Stimulated activated CD8-positive, alpha-beta memory T cell treated with anti-CD3 and anti-CD28 coated beads, Interleukin-4, amount 100 ng/mL, for 1 hour (primary cell): ENCODE data around the gene TMEM130.

Experiments used
- DNase-seq, 2 donors: peaks; one replicate each; pipeline ENCODE4 v3.0.0-alpha.2; 2020; ENCODE audit warnings: low read depth in 2 of 2, low spot score in 1 of 2

Gene TMEM130, protein sequence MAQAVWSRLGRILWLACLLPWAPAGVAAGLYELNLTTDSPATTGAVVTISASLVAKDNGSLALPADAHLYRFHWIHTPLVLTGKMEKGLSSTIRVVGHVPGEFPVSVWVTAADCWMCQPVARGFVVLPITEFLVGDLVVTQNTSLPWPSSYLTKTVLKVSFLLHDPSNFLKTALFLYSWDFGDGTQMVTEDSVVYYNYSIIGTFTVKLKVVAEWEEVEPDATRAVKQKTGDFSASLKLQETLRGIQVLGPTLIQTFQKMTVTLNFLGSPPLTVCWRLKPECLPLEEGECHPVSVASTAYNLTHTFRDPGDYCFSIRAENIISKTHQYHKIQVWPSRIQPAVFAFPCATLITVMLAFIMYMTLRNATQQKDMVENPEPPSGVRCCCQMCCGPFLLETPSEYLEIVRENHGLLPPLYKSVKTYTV

DNA sequence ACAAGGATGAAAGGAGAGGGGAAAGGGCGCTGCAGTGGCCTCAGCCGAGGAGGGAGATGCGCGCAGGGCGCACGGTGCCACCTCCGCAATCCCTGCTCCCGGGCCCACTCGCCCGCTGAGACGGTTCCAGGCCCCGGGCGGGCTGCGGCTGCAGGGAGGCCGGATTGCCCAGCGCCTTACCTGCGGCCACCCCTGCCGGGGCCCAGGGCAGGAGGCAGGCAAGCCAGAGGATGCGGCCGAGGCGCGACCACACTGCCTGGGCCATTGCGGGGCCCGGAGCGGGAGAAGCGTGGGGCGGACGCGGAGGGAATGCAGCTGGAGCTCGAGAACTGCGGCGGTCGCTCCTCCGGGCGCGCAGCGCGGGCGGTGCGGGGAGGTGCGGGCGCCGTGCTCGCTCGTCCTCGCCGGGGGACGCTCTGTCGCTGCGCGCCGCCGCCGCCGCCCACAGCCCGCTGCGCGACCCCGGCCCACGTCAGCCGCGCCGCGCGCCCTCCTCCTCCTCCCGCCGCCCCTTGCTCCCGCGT is at the start of gene TMEM130:
Gene TMEM130, minus strand, starts transcription at position 418 of the 524 bp plus-strand sequence. Its CDS starts 153 bp downstream, at position 265.
- DNase-seq, result no peak

DNA sequence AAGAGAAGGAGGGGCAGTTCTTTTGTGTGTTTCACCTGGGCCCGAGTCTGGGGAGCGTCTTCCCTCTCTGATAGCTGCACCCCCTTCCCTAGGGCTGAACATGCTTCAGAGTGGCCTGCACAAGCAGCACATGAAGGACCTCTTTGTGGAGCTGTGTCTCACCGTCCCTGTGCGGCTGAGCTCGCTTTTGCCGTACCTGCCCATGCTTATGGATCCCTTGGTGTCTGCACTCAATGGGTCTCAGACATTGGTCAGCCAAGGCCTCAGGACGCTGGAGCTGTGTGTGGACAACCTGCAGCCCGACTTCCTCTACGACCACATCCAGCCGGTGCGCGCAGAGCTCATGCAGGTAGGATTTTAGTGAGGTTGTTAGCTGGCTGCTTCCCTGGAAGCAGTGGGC is 47.5 kb upstream of the TMEM130 start:
- no peak for DNase-seq

DNA sequence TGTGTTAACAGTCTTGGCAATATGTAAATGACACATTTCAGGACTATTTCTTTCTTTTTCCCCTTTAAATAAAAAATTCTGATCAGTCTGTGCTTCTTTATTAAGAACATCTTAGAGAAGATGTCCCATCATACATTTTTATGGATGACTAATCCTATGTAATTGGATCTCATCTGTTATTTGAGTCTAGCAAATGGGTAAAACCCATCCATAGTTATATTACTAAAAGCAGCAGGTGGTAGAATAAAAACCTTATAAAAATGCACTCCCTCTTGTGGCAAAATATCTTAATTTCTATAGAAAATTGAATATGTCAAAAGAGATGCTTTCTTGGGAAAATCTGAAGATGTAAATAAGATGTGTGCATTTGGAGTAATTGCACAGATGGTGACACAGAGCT is 43.8 kb upstream of the TMEM130 start:
- no peak for DNase-seq

DNA sequence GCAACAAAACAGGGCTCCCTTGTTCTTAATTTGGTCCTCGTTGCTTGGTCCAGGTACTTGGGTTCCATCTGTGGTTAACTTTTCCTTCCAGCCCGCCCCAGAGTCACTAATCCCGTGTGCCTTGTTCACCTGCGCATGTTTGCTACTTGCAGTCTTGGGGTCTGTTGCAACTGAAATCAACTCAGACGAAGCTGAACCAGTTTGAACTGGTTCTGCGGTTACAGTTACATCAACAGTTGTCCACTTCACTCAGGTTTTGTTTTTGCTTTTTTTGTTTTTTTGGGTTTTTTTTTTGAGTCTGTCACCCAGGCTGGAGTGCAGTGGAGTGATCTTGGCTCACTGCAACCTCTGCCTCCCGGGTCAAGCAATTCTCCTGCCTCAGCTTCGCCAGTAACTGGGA is 43.2 kb upstream of the TMEM130 start:
- no peak for DNase-seq

DNA sequence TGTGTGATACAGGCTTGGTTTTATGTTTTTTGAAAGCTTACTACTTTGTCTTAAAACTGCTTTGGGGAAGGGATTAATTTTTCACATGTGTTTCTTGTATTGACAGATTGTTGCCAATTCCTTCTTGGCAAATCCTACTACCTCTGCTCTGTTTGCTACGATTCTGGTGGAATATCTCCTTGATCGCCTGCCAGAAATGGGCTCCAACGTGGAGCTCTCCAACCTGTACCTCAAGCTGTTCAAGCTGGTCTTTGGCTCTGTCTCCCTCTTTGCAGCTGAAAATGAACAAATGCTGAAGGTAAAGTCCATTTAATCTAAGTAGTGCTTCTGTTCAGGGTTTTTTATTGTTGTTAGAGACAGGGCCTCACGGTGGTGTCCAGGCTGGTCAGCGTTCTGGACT is 42.1 kb upstream of the TMEM130 start:
- DNase-seq, result no peak

DNA sequence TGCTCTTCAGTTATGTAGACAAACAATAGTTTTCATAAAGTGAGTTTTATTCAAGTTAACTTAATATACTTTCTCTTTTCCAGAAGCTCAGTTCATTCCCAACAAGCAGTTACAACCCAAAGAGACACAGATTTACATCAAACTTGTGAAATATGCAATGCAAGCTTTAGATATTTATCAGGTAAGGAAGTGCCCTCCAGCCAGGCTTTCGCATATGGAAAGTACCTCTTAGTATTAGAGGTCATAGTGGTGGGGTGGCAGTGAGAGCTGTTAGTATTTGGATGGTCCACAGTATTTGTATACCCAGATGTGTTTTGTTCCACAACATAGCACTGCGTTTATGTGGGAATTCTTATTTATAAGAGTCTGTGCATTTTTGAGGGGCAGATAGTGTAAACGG is 40.6 kb upstream of the TMEM130 start:
- no peak for DNase-seq

DNA sequence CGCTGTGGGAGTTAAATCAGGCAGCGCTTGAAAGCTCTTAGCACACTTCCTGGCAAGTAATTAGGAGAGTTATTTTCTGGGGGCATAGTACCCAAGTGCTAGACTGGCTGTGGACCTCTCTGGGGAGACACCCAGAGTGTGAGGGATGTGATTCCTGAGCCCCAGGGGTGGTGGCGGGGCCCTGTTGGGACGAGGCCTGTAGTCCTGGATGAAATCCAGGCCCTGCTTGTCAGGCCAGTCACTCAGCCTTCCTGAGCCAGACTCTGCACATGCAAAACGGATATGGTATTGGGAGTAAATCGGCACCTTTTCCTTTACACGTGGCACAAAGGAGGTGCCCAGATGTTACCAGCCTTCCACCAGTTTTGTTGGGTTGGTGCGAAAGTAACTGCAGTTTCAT is 39.7 kb upstream of the TMEM130 start:
- no peak for DNase-seq

DNA sequence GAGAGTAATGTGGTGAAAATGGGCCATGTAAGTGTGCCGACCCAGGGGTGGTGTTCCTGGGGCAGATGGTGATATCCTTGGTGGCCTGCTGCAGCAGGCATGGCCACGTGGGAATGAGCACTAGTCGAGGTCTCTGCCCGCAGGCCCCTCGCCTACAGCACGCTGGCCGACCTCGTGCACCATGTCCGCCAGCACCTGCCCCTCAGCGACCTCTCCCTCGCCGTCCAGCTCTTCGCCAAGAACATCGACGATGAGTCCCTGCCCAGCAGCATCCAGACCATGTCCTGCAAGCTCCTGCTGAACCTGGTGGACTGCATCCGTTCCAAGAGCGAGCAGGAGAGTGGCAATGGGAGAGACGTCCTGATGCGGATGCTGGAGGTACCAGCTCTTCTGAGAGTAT is 38.8 kb upstream of the TMEM130 start:
- DNase-seq, result no peak

DNA sequence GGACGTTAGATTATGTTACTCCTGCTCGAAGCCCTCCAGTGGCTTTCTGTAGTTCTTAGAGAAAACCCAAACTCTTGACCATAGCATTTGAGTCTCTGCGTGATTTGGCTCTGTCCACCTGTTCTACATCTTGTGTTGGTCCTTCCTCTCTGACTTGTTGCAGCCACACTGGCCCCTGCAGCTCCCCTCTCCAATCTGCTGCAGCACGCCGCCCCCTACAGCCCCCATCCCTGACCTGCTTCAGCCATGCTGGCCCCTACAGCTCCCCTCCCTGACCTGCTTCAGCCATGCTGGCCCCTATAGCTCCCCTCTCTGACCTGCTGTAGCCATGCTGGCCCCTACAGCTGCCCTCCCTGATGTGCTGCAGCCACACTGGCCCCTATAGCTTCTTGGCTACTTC is 37.8 kb upstream of the TMEM130 start:
- DNase-seq, result no peak

DNA sequence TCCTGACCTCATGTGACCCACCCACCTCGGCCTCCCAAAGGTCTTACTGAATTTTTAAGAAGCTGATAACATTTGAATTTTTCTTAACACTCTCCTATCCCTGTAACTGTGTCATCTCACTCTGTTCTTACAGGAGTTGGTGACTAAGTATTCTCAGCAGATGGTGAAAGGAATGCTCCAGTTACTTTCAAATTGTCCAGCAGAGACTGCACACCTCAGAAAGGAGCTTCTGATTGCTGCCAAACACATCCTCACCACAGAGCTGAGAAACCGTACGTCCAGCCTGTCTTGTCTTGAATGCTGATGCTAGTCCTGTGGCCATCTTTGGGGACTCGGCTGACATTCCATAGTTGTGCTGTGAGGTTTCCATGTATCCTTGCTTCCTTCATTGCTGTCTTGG is 33.4 kb upstream of the TMEM130 start:
- no peak for DNase-seq

DNA sequence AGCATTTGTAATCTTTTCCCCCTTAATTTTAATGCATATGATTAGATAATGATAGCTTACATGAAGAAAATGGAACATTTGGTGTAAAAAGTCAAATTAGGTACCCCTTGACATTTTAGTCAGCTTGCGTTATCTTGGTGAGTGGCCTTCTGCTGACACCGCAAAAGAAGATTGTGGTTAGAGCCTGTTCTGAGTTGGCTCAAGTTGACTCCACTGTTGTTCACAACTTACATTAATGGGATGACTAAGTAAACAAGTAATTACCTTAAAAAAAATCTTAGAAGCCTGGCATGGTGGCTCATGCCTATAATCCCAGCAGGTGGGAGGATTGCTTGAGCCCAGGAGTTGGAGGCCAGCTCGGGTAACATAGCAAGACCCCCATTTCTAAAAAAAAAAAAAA is 32.7 kb upstream of the TMEM130 start:
- DNase-seq, result no peak

DNA sequence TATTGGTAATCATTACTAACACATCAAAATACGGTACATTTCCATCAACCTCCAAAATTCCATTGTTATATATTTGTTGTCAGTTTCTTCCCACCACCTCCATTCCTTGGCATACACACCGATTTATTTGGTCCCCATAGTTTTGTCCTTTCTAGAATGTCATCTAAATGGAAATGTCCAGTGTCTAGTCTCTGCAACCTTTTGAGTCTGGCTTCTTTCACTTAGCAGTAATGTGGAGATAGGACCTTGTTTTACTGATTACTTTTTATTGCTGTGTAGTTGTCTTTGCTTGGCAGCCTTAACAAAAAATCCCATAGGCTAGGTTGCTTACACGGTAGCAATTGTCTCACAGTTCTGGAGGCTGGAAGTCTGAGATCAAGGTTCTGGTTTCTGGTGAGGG is 31.0 kb upstream of the TMEM130 start:
- DNase-seq, result no peak

DNA sequence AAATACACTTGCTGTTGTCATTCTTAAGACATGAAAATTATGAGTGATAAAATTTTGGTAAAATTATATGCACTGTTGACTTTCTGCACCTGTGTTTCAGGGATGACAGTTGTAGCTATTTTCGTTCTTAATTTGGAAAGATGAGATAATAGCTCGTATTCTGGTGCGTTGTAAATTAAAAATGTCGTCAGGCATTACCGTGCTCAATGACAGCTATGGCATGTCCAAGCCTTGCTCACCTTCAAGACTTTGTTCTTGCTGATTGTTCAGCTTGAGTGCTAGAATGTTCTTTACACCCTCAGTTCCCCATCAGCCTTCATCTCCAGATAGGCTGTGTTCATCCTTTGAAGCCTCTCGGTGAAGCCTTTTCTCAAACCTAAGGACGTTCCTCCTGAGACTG is 30.0 kb upstream of the TMEM130 start:
- no peak for DNase-seq

DNA sequence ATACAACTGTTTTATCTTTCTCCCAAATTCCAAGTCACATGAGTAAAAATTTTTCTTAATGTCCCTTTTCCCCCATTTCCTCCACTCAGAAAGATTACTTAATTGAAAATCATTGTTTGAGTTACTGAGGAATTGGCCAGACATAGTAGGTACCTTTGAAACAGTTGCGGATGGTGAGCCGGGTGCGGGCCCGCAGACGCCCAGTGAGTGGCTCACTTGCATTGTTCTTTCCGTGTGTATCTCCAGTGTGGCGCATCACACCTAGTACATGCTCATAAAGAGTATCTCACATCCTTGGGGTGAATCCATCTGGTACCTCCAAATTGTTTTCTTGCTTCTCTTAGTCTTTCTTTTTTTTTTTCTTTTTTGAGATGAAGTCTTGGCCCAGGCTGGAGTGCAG is 22.8 kb upstream of the TMEM130 start:
- no peak for DNase-seq

DNA sequence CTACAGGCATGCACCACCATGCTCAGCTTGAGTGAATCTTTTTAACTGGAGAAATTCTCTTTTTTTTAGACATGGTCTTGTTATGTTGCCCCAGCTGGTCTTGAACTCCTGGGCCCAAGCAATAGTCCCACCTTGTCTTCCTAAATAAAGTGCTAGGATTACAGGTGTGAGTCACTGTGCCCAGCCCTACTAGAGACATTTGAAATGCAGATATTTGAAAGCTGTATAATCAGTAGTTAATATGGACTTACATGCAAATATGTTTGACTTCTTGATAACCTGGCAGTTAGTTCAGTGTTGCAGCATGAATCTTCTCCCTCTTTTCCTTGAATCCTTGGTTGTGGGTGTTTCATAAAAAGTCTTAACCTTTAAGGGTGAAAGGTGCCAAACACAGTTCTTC is 17.2 kb upstream of the TMEM130 start:
- no peak for DNase-seq

DNA sequence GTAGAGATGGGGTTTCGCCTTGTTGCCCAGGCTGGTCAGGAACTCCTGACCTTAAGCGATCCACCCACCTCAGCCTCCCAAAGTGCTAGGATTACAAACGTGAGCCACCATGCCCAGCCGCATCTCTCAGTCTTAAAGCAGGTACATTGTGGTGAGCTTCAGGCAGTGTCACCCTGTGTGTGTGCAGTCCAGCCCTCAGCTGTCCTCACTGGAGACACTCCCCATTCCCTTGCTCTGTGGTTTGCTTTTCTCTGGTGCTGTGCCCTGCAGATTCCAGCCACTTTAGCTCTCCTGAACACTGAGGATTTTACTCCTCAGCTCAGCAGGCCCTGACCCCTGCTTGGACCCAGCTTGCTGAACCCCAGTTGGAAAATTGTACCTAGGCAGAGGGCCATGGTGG is 14.6 kb upstream of the TMEM130 start:
- no peak for DNase-seq

DNA sequence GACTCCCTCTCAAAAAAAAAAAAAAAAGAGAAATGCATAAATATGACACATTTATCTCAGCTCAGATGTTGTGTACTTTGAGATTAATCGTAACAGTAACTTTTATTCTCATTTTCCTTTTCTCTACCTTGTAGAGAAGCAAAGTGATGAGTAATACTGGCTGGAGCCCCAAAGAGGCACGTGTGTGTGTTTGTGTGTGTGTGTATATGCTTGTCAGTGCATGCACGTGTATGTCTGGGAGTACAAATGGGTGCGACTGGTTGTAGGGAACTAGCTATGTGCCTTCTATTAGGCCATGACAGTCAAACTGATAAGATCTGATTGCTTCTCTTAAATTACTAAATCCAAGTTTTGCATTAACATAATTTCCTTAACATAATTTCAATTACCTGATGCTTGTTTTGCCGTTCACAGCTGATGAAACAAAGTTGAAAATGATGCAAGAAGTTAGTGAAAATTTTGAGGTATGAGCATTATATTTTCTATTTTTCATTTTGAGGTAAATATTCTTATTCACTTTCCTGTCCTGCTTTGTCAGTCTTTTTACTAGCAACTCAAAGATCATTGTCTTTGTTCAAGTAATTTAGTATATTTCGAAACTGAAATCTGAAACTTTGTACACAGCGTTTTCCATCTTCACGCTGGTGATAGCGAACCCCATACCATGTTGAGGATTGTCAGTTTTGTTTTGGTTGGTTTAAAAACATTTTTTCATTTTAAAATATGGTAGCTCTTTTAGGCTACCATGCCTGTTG is 11.9 kb upstream of the TMEM130 start:
- no peak for DNase-seq

DNA sequence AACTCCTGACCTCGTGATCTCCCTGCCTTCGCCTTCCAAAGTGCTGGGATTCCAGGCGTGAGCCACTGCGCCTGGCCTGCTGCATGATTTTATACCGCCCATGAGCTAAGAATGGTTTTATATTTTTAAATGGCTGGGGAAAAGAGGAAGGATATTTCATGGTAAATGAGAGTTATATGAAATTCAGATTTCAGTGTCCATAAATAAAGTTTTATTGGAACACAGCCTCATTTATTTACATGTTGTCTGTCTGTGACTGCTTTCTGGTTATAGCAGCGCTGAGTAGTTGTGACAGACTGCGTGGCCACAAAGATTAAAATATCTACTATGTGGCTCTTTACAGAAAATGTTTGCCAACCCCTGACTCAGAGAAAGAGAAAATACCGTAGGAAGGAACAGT is 10.7 kb upstream of the TMEM130 start:
- DNase-seq, result no peak

DNA sequence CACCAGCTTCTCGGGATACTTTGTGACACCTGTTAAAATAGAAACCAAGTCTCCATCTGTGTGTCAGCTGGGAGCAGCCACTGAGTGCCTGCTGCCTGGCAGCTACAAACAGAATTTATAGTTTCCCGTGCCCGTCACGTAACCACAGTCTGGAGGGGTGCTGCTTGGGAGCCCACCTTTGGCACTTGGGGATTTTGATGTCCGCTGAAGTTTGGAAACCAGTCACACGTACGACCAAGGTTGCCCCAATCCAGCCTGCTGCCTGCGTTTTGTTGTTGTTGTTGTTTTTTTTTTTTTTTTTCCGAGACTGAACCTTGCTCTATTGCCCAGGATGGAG is 10.1 kb upstream of the TMEM130 start:
- no peak for DNase-seq

DNA sequence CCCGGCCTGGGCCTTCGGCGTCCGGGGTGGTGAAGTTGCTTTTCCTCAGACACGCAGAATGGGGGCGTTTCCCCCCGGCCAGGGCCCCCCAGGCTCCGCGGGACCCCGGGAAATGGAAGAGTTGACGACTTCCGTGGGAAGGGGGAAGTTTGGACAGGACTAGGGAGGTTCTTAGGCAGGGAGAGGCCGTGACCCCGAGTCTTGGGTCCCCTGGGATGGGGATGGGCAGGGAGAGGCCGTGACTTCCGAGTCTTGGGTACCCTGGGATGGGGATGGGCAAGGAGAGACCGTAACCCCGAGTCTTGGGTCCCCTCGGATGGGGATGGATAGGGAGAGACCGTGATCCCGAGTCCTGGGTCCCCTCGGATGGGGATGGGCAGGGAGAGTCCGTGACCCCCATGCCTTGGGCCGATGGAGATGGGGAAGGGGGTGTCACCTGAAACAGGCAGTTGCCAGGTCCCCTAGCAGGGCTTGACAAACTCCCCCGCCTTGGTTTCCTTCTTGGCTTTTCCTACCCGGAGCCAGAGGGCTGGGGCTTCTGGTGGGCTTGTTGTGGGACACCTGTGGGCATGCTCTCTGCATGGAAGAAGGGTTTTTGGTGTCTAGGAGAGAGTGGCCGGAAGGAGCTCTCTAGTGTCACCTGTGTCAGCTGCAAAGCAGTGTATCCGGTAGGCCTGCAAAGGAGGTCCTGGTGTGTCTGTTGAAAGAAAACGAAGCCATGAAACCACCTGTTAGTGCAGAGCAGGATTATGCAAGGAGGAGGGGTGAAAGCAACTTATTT is 9.6 kb upstream of the TMEM130 start:
- DNase-seq, result peak; percentile 22 to 30

DNA sequence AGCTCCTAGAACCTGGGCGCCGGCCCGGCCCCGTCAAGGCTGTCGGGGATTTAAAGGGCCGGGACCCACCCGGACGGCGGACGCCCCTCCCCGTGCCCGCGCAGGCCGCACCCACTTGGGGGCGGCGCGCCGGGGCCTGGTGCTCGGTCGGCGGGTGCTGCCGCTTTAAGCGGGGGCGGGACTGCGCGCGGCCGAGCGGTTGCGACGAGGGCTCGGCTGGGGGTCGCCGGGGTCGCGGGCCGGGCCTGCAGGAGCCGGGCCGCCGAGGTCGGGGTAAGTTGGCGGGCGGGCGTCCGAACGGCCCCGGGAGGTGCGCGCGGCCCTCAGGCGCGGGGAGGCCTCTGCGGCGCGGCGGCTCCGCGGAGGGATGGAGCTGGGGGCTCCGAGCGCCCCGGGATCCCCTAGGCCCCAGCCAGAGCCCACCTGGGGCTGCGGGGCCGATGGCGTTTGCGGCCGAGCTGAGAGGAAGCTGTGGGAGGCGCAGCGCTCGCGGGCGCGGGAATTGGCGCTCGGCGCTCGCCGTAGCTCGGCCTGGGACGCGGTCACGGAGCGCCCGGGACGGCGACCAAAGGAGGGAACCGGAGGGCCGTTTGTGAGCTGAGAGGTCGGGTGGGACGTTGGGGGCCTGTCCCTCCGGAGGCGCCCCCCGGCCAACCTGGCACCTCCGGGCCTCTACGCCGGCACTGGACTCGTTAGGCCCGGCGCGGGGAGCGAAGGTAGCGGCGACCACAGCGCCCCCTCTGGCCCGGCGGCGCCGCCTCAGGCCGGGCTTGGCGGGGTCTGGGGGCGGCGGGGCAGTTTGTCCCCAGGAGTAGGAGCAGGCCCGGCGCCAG is 8.8 kb upstream of the TMEM130 start, which contains the start of gene TRRAP:
Gene TRRAP, plus strand, starts transcription at position 168 of the 833 bp plus-strand sequence. CDS start 2,619 bp downstream, outside the sequence.
- peak; percentile 53 for DNase-seq
